HCT116 (cell line): ENCODE measurements around the gene ELL2. TPM values are rescaled to one million over a fixed set of nuclear protein-coding genes. Genes with fewer than 3 reads are reported as not detected.

ENCODE experiments used
- ATAC-seq: fragments of 200-7000 bp; cut with Tn5 transposase; 2 replicates; pipeline ENCODE4 v1.9.1; 2020; ENCODE audit warnings: mild to moderate bottlenecking, moderate library complexity
- BruUV-seq: library from RNA; stranded (reverse); fragments of 400-500 nt; replicated peaks from 2 replicates; lab custom pipeline; 2021; lab: Mats Ljungman, UMichigan
- CTCF ChIA-PET: fragments of 300-600 bp; sonication (Branson Sonifier 250); formaldehyde crosslinking; loops from one replicate; lab custom pipeline; 2021; ENCODE audit warnings: antibody characterized with exemption; lab: Charles Lee
- POLR2A ChIA-PET: fragments of 300-600, 350-600 bp; sonication (Branson Sonifier 250); formaldehyde crosslinking; loops from one replicate; lab custom pipeline; 2021; ENCODE audit warnings: antibody characterized with exemption; lab: Charles Lee
- RAD21 ChIA-PET, 2 experiments: fragments of 300-600 bp; sonication (Branson Sonifier 250); formaldehyde crosslinking; loops; one replicate each; lab custom pipeline; 2023; ENCODE audit warnings: low total read pairs in 2 of 2; ENCODE audit not compliant: uncharacterized antibody in 2 of 2, unreplicated experiment in 2 of 2, low non-redundant PET in 1 of 2; lab: Charles Lee
- DNase-seq: peaks from one replicate; pipeline ENCODE4 v3.0.0-alpha.2; 2010; ENCODE audit warnings: low read depth, low spot score
- H2AFZ ChIP-seq: fragments of 200-600 bp; shearing (Covaris generic), sonication (generic); 2 replicates; pipeline ENCODE4 v1.6.1; 2017; ENCODE audit warnings: low read depth, mixed run types, mixed read lengths, antibody characterized with exemption, low read length; ENCODE audit not compliant: poor library complexity, severe bottlenecking
- H3K27ac ChIP-seq: 2 replicates; pipeline ENCODE4 v1.5.1; 2012; ENCODE audit warnings: low read depth, low read length
- H3K27me3 ChIP-seq: fragments of 200-600 bp; sonication (generic); 2 replicates; pipeline ENCODE4 v1.6.1; 2016; ENCODE audit warnings: mixed run types, low read length, mixed read lengths; ENCODE audit not compliant: insufficient read depth
- H3K36me3 ChIP-seq, 2 experiments: fragments of 200-500 bp in 1 of 2; fragments of 200-600 bp in 1 of 2; sonication (Bioruptor generic) in 1 of 2; sonication (generic) in 1 of 2; 2 replicates each; pipeline versions ENCODE4 v1.5.1 to v1.6.1; 2014 to 2016; ENCODE audit warnings: low read length in 2 of 2, inconsistent platforms in 1 of 2, mixed read lengths in 1 of 2, mixed run types in 1 of 2; ENCODE audit not compliant: insufficient read depth in 2 of 2, control insufficient read depth in 1 of 2
- H3K4me1 ChIP-seq, 2 experiments: fragments of 200-600 bp in 1 of 2; sonication (generic) in 1 of 2; 2 replicates each; pipeline versions ENCODE4 v1.5.1 to v1.6.1; 2012 to 2017; ENCODE audit warnings: low read length in 2 of 2, inconsistent platforms in 1 of 2, mild to moderate bottlenecking in 1 of 2, mixed read lengths in 1 of 2, mixed run types in 1 of 2, moderate library complexity in 1 of 2; ENCODE audit not compliant: insufficient read depth in 2 of 2, control insufficient read depth in 1 of 2
- H3K4me2 ChIP-seq: fragments of 200-600 bp; sonication (generic); 2 replicates; pipeline ENCODE4 v1.6.1; 2017; ENCODE audit warnings: mixed run types, low read length, mixed read lengths
- H3K4me3 ChIP-seq, 2 experiments: fragments of 200-600 bp in 1 of 2; sonication (generic) in 1 of 2; replicated peaks in 1 of 2; 2 replicates each; pipeline ENCODE4 v1.5.1; 2011 to 2016; ENCODE audit warnings: low read length in 2 of 2, control low read depth in 1 of 2, low read depth in 1 of 2, mild to moderate bottlenecking in 1 of 2, mixed read lengths in 1 of 2, mixed run types in 1 of 2
- H3K79me2 ChIP-seq: fragments of 200-600 bp; sonication (generic); 2 replicates; pipeline ENCODE4 v1.6.1; 2017; ENCODE audit warnings: mild to moderate bottlenecking, mixed run types, low read length, moderate library complexity, mixed read lengths; ENCODE audit not compliant: insufficient read depth
- H3K9ac ChIP-seq: fragments of 200-600 bp; sonication (generic); 2 replicates; pipeline ENCODE4 v1.6.1; 2016; ENCODE audit warnings: low read length, mixed read lengths
- H3K9me2 ChIP-seq: fragments of 200-600 bp; sonication (generic), shearing (Covaris generic); 2 replicates; pipeline ENCODE4 v1.6.1; 2017; ENCODE audit warnings: mixed run types, mild to moderate bottlenecking, moderate library complexity; ENCODE audit not compliant: insufficient read depth
- H3K9me3 ChIP-seq, 2 experiments: fragments of 200-500 bp in 1 of 2; fragments of 200-600 bp in 1 of 2; sonication (Bioruptor generic) in 1 of 2; sonication (generic) in 1 of 2; 2 replicates each; pipeline ENCODE4 v1.6.1; 2014 to 2017; ENCODE audit warnings: low read length in 2 of 2, mixed read lengths in 2 of 2, inconsistent platforms in 1 of 2, low read depth in 1 of 2, mild to moderate bottlenecking in 1 of 2, mixed run types in 1 of 2, moderate library complexity in 1 of 2; ENCODE audit not compliant: control insufficient read depth in 1 of 2, insufficient read depth in 1 of 2
- H4K20me1 ChIP-seq: fragments of 200-600 bp; sonication (generic), shearing (Covaris generic); 2 replicates; pipeline ENCODE4 v1.6.1; 2017; ENCODE audit warnings: mixed run types, mild to moderate bottlenecking, moderate library complexity; ENCODE audit not compliant: insufficient read depth
- CBX3 ChIP-seq: IDR thresholded peaks from 2 replicates; pipeline ENCODE4 v1.6.1; 2012; ENCODE audit warnings: low read depth
- EGR1 ChIP-seq: IDR thresholded peaks from 2 replicates; pipeline ENCODE4 v1.6.1; 2012; ENCODE audit warnings: low read depth
- EZH2 ChIP-seq: fragments of 200-600 bp; sonication (generic); IDR thresholded peaks from 2 replicates; pipeline ENCODE4 v1.6.1; 2017; ENCODE audit warnings: antibody characterized with exemption, mixed run types
- FOSL1 ChIP-seq: IDR thresholded peaks from 2 replicates; pipeline ENCODE4 v1.6.1; 2012; ENCODE audit warnings: low read depth
- JUND ChIP-seq: IDR thresholded peaks from 2 replicates; pipeline ENCODE4 v1.6.1; 2012
- POLR2A ChIP-seq: IDR thresholded peaks from 2 replicates; pipeline ENCODE4 v1.7.0; 2011; ENCODE audit warnings: borderline replicate concordance; ENCODE audit not compliant: insufficient read depth, insufficient read length; ENCODE audit errors: extremely low read depth
- POLR2AphosphoS5 ChIP-seq: IDR thresholded peaks from 2 replicates; pipeline ENCODE4 v1.6.1; 2011; ENCODE audit warnings: mild to moderate bottlenecking, low read depth, low read length, moderate library complexity
- RAD21 ChIP-seq: IDR thresholded peaks from 2 replicates; pipeline ENCODE4 v1.6.1; 2012; ENCODE audit warnings: low read depth, mild to moderate bottlenecking
- REST ChIP-seq: IDR thresholded peaks from 2 replicates; pipeline ENCODE4 v1.6.1; 2012; ENCODE audit warnings: low read depth
- SP1 ChIP-seq: IDR thresholded peaks from 2 replicates; pipeline ENCODE4 v1.6.1; 2012; ENCODE audit warnings: low read depth
- SRF ChIP-seq: IDR thresholded peaks from 2 replicates; pipeline ENCODE4 v1.6.1; 2012; ENCODE audit warnings: low read depth
- YY1 ChIP-seq: IDR thresholded peaks from 2 replicates; pipeline ENCODE4 v1.6.1; 2011; ENCODE audit warnings: low read length, low read depth, moderate library complexity, mild to moderate bottlenecking; ENCODE audit not compliant: insufficient replicate concordance; ENCODE audit errors: extremely low read depth
- ZBTB33 ChIP-seq: IDR thresholded peaks from 2 replicates; pipeline ENCODE4 v1.6.1; 2011; ENCODE audit warnings: mild to moderate bottlenecking, low read length, moderate library complexity; ENCODE audit not compliant: insufficient replicate concordance; ENCODE audit errors: extremely low read depth
- ZFX ChIP-seq: fragments of 450-650 bp; IDR thresholded peaks from 2 replicates; pipeline ENCODE4 v1.6.1; 2017
- ZNF274 ChIP-seq: fragments of 200-500 bp; sonication (Bioruptor generic); IDR thresholded peaks from 2 replicates; pipeline ENCODE4 v1.6.1; 2014; ENCODE audit warnings: mild to moderate bottlenecking, low read depth, low read length, inconsistent platforms
- intact Hi-C: fragments of 100-400 bp; cut with micrococcal nuclease; formaldehyde crosslinking; loops from 2 replicates; pipeline ENCODE4 v1.10.0; 2022
- total RNA-seq: library from RNA; stranded (reverse); gene quantifications from one replicate; pipeline ENCODE4 v1.2.1, GENCODE V29; 2021; ENCODE audit not compliant: unreplicated experiment

Gene ELL2
- total RNA-seq, 1 experiment from 2014 or later = 29.8 TPM

GRCh38 chr5:96008487-96008886 is 46.8 kb upstream of the ELL2 start:
- ChIA-PET RAD21 (no interaction called here), POLR2A (no interaction called here), CTCF (no interaction called here)
- Histone ChIP-seq H3K27ac (no peak overlapping the region), H3K4me1 (no peaks in the 10 kb centered on the region), H3K27me3 (no peaks in the 10 kb centered on the region), H3K4me3 (no peak overlapping the region), H3K4me2 (no peak overlapping the region), H4K20me1 (no peaks in the 10 kb centered on the region), H3K9me3 (no peaks in the 10 kb centered on the region), H3K79me2 (no peaks in the 10 kb centered on the region), H3K36me3 (no peaks in the 10 kb centered on the region), H2AFZ (no peak overlapping the region), H3K9ac (no peak overlapping the region), H3K9me2 (no peaks in the 10 kb centered on the region)
- no TSS peak for BruUV-seq
- TF ChIP-seq ZFX (no peak), EZH2 (no peak), YY1 (no peak), ZBTB33 (no peak), POLR2AphosphoS5 (no peak), SRF (no peak), ZNF274 (no peak), EGR1 (no peak), REST (no peak), FOSL1 (no peak), SP1 (no peak), CBX3 (no peak), RAD21 (no peak), JUND (no peak), POLR2A (no peak)
- no peak for DNase-seq
- intact Hi-C loops = no loop called here
- ATAC-seq = no peak
